NCI-H82 (cell line): ENCODE results near the gene NKD1.

ENCODE experiments used
- DNase-seq: peaks from one replicate; lab custom pipeline; 2025; lab: John Stamatoyannopoulos, UW

NKD1 gene

DNA sequence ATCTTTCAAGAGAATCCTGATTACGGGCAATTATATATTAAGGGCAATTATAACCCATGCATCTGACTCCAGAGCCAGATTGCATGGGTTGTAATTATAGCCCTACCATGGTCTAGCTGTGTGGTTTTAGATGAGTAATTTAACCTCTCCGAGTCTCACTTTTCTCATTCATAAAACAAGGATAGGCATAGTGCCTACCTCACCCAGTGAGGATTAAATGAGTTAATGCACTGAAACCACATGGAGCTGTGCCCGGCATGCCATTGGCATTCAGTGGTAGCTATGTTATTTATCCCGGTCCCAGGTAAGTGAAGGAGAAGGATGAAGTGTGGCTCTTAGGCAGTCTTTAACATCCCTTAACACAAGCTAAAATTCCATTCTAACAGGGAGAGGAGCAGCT is 126.6 kb downstream of the NKD1 start:
- DNase-seq = no peak

DNA sequence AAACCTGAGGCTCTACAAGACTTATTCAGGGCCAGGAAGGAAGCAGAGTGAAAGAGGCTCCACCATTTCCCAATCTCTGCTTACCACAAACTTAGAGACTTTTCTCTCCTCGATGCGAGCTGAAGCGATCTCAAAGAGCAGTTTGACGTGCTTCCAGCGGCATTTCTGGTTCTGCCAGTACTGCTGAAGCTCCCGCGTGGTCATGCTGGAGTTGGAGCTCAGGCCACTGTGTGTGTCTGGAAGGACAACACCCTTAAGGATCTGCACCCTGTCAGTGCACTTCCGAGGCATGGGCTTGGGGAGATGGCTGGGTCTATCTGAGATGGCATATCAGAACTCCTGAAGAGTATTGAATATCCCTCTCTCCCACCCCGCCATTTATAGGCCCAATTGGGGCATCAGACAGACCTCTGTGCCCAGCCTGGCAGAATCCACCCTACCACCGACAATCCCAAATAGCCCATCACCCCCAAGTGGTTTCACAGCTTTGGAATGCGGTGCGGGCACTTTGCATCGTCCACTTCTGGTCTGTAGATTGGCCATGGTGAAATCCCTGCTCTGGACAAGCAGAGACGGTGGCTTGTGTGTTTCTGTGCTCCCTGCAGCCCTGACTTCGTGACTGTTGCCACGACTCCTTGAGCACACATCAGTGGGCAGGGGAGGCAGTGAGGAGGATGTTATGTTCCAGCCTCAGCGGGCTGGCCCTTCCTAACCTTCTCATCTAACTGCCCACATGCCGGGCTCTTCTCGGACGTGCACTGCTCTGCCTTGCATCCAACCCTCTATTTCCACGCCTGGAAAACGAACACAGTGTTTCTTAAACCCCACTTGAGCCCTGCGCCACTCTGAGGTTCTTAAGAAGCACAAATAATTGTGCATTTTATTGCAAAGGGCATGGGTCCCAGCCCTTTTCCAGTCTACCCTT is 127.8 kb downstream of the NKD1 start:
- no peak for DNase-seq

GRCh38 chr16:50676684-50677225 is 128.6 kb downstream of the NKD1 start:
- DNase-seq = no peak

DNA sequence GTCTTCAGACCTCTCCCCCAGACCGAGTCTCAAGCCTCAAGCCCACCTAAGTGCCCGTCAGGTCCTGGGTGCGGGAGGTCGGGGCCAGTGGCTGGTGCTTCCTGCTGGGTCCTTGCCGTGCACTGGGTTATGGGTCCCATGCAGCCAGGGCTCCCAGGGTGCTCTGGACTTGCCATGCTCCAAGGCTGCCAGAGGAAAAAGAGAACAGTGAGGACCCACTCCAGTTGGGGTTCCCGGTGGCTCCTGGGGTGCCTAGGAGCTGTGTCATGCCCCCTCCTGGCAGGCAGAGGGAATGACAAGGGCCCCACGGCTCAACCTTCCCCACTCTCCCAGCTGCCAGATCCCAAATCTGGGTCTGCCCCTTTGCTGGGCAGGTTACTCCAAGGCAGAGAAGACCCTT is 129.2 kb downstream of the NKD1 start:
- DNase-seq = no peak

- DNase-seq = no peak
Observed at GRCh38 chr16:50678531-50678930, 130.3 kb downstream of the NKD1 start.

DNA sequence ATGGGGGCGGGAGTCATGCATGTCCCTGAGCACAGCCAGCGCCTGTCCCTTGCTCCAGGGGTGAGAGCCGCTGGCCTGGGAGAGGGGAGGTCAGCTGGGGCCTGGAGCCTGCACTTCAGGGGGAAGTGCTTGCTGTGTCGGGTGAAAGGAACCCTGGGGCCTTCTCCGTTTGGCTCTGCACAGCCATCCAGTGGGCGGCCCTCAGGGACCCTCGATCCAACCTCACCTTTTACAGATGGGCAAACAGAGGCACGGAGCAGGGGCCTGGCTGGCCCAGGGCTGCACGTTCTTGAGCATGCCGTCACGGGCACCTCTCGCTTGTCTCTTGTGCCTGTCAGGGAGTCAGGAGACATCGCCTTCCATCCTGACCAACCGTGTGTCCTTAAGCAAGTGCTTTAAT is 131.1 kb downstream of the NKD1 start:
- DNase-seq = no peak

DNA sequence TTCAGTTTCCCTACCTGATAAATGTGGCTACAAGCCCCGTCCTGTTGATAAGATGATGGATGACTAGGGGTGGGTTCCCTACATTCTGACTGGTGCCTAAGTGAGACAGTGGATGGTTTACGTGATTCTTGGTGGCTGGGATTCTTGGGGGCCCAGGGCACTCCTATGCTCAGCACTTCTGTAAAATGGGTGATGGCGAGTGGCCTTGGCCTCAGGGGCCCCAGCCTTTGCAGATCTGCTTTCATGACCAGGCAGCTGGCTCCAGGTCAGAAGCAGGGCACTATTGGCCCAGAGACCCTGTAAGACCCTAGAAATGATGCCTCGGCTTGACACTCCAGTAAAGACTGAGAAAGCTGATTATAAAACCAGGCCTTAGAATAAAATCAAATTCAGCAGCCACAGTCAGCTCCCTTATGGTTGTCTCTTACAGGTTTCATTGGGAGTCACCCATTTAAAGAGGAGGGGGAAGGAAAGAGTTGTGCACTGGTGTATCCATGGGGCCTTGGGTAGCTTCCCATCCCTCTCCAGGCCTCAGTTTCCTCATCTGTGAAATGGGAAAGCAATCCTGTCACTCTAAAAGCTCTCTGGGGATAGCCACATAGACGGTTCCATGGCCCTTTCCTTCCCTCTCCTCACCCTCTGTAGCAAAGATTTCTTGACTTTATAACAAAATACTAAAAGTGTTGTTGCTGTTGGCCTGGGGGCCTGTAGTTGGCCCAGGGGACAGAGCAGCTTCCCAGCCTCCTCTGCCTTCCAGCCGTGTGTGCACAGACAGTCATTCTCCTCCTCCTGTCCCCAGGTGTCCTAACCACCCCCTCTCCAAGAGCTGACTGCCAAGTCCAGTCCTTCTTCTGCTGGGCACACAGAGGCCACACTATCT is 131.7 kb downstream of the NKD1 start:
- no peak for DNase-seq

DNA sequence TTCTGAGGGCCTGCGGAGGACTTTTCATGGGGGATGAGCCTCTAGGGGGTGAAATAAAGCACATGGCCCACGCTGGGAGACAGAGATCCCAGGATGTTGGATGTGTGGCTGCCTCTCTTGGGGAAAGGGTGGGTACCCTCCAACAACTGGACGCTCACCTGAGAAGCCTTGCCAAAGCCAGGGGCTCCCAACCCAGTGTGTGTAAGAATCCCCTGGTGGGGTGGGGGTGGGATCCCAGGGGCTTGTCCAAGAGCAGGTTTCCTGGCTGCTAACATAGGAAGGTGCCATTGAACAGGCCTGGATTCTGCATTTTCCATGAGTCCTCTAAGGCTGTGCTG is 132.3 kb downstream of the NKD1 start:
- no peak for DNase-seq

DNA sequence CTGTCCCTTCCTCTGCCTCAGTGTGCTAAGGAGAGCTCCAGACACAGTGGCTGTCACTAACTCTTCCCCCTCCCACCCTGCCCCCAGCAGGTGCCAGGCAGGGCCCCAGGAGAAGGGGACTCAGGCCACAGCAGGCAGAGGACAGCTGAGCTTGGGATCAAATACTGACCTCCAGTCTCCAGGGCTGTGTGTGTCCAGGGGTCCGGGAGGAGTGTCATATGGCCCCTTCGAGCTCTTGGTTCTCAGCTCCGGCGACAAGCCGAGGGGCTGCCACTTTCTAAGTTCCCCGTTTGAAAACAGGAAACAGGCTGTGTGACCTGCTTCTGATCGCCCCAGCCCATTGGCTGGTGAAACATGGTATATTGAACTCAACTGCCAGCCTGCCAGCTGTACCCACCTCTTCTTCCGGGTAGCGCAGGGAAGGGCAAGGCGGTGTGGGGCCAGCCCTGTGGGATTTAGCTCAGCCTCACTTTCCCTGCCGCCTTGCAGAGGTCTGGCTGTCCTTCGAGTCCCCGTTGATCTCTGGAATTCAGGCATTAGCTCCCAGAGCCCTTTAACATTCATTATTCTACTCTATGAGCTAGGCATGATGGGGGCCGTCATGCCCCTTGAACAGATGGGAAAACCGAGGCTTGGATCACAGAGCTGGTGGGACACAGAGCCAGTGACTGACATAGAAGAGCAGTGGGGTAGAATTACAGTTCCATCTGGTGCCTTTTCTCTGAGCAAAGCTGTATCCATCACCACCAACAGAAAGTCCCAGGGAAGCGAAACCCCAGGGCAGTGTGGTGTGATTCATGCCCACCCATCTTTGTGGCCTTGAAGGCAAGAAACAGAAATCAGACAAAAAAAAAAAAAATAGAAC is 133.1 kb downstream of the NKD1 start, which contains the start of gene SNX20:
TSS of gene SNX20 (minus strand) at position 292 of the 865 bp plus-strand sequence. CDS start 3,786 bp downstream, outside the sequence.
- no peak for DNase-seq

DNA sequence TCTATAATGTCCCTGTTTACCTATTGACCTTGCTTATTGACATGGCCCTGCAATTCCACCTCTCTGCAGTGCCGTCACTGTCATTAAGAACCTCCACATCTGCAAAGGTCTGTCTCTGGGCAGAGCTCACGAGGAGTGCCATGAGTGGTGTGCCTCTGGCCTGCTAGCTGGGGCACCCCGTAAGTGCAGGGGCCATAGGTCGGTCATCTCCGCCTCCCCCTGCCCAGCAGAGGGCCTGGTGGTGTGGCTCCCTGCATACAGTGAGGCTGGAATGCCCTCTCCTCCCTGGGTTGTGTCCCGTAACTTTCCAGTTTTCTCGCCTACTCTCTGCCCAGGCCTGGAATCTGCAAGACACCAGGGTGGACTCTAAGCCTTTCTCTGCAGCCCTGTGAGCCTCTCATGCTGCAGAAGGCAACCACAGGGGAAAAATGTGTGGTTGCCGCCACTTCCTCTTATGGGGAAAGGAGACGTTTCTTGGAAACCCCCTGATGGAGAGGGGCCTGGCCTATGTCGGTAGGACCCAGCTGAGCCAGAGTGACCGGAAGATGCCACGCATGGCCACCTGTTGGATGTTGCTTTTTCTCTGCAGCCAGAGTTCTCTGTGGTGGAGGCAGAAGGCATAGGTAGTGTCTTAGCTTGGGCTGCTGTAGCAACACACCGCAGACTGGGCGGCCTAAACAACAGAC is 135.6 kb downstream of the NKD1 start:
- DNase-seq = no peak

DNA sequence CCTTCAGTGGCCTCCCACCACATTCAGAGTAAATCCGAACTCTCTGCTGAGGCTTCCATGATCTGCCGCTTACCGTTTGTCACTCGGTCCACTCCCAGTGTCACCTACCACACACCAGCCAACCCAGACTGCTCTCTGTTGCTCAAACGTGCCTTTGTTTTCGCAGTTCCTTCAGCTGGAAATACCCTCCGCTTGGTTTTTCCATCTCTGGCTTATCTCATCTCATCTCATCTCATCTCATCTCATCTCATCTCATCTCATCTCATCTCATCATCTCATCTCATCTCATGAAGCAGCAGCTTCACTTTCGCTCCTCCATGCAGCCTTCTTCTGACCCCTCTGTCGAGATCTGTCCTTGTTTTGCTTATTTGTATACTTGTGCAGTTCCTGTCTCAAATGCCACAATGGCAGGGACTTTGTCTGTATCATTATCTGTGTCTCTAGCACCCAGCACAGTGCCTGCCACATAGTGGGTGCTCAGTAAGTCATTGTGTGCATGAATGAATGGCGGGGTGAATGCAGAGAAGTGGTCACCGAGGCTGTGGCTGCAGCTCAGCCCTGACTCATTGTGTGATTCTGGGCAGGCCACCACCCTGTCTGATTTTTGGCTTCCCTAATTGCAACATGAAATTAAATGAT is 136.7 kb downstream of the NKD1 start:
- DNase-seq = no peak

DNA sequence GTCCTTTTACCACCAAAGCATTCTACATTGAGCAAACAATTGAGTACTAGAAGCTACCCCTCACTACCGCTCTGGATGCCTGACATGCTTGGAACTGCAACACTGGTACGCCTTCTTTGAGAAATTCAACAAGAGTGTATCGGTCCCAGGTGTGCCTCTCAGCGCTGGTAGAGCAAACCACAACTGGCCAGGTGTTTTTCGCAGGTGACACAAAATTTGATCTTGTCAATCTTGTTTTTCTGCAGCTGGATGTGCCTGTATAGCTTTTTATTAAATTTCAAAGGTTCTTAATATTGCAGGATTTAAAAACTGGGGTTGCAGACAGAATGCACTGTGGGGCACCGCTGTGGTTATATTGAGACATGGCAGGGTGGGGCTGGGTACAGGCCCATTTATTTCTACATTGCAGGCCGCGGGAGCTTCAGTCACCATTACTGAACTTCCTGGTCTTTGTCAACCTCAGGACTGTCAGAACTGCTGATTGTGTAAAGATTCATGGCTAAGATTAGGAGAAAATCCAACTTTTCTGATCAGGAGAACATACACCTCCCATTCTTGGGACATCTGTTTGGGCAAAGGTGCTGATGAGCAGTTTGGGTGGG is 137.4 kb downstream of the NKD1 start:
- no peak for DNase-seq

DNA sequence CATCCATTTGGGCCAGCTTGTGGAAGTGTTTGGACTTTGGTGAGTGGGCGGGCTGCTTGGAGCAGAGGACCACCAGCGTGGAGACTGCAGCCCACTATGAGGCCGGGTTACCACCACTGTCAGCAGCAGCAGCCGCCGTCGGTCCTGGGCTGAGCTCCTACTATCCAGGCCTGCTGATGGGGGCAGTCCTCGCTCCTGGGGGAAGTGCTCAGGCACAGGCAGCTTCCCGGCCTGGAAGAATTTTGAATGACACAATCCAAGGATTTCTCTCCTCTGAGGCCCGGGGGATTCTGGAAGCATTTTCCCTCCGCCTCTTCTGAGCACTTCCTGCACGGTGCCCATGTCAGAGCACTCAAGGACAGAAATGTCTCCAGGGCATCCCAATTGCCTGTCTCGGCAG is 139.9 kb downstream of the NKD1 start:
- DNase-seq = no peak

- no peak for DNase-seq
Observed at GRCh38 chr16:50688867-50689266, 140.7 kb downstream of the NKD1 start.

DNA sequence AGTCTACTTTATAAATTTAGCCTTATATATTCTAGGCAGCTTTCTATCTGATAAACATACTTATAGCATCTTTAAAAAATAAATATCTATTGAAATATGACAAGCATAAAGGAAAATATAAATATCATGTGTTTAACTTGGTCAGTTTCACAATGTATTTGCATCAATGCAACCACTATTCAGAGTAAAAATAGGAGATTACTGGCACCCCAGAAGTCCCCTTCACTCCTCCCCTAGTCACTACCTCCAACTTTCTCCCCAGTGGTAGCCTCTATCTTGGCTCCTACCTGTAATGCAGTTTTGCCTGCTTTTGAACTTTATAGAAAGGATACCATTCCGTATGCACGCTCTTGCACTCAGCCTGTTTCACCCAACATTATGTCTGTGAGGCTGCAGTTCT is 142.0 kb downstream of the NKD1 start:
- no peak for DNase-seq

GRCh38 chr16:50692644-50692998 is 144.4 kb downstream of the NKD1 start:
- DNase-seq = no peak

DNA sequence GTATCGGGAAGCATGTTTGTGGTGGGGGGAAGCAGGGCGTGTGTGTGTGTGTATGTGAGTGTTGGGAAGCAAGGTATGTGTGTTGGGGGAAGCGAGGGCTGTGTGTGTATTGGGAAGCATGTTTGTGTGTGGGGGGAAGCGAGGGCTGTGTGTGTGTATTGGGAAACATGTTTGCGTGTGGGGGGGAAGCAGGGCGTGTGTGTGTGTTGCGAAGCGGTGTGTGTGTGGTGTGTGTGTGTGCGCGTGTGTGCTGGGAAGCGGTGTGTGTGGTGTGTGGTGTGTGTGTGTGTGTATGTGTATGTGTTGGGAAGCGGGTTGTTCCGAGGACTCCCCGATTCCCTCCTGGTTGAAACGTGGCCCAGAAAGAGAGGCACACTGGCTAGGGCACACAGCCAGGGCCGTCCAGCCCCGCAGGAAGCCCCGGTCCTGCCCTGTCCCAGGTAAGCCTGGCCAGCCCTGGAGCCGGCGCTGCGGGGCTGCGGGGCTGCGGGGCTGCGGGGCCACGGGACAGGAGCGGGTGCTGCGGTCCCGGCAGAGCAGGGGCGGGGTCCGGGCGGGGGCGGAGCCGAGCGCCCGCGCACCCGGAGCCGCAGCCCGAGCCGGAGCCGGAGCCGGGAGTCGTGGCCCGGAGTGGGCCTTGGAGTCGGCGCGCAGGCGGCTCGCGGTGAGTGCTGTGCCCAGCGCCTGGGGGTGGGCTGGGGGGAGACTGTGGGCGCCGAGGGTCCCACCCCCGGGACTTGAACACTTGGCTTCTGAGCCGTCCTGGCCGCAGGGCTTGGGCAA is 145.0 kb downstream of the NKD1 start, which contains the start of gene NOD2:
TSS of gene NOD2 (plus strand) at position 608 of the 783 bp plus-strand sequence. CDS start 5,890 bp downstream, outside the sequence.
- DNase-seq = peak; percentile 12

DNA sequence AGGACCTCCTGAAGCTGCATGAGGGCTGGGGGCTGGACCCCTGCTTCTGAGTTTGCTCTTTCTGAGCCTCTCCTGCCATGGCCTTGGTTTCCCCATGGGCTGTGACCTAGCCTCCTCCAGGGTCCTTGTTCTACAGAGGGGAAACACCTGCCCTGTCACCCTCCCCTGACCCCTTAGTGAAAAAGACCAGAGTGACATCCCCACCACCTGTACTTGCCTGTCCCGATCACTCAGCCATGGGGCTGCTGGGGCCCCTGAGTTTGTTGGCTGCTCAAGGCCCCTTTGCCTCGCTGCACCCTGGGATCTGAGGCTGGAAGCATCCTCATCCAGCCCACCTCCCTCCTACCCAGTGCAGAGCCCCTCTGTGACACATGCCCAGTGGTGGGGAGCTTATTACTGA is 146.0 kb downstream of the NKD1 start:
- DNase-seq = no peak
